GM21447 (cell line): ENCODE results near the gene HNF4A.

Source experiments
- ATAC-seq: cut with Tn5 transposase; IDR thresholded peaks from one replicate; pipeline ENCODE4 v1.9.1; 2021; ENCODE audit not compliant: unreplicated experiment

The HNF4A gene

DNA sequence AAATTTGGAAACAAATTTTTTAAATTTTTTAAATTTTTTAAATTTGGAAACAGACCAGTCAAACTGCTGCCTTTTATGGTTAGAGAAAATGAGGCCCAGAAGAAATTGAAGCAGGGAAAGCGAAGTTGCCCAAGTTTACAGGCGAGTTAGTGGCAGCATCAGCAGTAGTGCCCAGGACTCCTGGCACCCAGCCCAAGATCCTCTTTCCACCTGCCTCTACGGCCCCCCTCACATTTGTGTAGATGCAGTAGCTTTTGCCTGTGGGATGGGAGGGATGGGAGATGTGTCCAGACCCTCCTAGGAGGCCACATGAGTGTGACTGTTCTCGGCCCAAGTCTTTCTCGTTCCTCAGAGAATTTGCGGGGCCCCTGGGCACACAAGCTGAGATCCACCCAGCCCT is 49.8 kb downstream of the HNF4A start:
- no peak for ATAC-seq

DNA sequence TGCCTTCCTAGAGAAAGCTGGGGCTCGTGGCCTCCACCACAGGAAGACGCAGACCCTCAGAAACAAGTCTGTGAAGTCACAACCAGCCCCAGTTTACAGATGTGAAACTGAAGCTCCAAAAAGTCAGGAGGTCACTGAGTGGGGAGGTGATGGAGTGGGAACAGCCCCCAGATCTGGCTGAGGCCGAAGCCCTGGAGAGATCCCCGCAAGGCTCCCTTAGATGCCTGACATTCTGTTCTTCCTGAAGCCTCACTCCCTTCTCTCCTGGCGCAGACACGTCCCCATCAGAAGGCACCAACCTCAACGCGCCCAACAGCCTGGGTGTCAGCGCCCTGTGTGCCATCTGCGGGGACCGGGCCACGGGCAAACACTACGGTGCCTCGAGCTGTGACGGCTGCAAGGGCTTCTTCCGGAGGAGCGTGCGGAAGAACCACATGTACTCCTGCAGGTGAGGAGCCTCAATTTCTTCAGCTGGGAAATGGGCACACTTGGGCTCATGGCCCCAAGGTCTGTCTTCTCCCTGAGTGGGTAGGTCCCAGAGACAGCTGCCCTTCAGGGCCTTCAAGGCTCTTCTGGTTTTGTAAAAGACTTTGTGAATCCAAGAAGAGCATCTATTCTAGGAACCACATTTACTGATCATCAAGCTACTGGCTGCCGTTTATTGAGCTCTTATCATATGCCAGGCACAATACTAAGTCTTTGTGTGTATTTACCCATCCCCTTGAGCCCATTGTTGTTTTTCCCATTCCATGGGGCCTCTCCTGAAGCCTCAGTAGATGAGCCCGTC is 50.5 kb downstream of the HNF4A start:
- no peak for ATAC-seq

DNA sequence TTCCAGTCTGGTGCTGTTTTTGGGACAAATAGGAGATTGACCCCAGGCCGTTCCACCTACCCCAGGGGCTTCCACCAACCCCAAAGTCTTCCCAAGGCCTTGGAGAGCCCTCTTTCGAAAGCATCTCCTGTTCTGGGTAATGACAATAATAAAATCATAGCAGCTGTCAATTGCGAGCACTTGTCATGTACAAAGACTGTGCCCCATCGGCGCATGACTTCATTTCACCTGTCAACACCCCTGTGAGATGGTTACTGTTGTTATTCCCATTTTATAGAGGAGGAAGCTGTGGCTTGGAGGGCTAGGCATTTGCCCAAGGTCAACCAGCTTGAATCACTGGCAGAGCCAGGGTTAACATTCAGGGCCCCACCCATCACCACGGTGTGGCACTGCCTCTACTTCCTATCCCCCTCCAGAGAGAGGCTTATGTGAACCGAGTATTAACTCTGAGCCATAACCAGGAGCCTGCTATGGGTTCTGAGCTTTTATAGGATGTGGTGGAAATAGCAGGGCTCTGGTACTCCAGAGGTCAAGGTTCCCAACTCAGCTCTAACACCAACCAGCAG is 51.2 kb downstream of the HNF4A start:
- ATAC-seq = no peak

DNA sequence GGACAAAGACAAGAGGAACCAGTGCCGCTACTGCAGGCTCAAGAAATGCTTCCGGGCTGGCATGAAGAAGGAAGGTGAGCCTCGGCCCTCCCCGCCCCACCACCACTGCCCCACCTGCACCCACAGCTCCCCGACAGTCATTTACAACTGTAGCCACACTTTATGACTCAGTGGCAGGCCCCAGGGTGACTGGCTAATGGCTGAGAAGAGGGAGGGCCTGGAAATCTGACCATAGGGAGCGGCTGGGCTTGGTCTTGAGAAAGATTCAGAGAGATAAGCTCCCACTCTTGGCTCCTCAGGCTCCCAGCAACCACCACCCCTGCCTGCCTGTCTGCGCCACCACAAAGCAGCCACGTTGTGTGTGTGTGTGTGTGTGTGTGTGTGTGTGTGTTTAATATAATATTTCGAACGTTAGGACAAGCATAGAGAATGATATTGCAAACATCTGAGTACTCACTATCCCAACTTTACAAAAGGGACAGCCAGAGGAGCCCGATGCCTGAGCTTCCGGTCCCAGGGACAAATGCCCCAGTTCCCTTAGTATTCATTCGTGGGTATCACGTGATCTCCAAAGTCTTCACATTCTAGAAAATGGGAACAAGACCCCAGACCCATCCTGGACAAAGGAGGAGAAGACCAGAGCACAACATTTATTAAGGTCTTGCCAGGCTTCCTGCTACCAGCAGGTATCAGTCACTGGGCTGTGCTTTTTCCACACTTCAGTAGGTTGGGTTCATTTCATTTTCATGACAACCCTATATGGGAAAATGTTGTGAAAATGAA is 52.1 kb downstream of the HNF4A start:
- no peak for ATAC-seq

DNA sequence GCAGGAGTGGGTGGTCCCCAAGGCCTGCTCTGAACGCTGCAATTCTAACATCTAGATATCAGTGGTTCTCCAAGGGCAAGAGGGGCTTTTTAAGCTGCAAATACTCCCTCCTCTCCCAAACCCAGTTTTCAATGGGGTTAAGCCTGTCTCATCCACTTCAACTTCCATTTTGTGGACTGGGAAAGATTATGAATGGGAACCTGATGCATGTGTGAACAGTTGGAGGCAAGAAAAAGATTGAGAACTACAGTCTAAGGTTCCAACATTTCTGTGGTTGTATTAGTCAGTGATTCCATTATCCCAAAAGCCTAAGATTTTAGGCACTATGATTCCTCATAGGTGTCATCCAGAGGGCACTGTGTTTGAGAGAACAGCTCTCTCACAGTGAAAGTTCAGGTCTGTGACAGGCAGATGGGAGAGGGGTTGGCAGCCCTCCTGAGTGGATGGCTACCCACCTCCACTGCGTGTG is 53.7 kb downstream of the HNF4A start:
- ATAC-seq = no peak

DNA sequence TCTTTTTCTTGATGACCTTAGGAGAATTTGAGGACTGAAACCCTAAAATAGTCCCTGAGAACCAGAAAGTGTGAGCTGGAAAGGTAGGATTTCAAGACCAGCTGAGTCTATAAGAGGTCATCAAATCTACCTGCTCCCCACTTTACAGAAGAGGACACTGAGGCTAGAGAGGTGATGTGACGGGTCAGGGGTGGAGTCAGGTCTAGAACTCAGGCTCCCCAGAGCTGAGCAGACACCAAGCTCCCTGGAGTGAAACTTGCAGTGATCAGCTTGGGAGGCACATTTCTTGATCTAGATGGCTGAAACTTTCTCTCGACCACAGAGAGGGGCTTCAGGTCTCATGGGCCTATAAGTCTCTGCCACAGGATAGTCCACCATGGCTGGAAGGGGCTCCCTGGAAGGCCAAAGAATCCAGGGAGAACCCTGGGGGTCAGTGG is 55.1 kb downstream of the HNF4A start:
- ATAC-seq = no peak

DNA sequence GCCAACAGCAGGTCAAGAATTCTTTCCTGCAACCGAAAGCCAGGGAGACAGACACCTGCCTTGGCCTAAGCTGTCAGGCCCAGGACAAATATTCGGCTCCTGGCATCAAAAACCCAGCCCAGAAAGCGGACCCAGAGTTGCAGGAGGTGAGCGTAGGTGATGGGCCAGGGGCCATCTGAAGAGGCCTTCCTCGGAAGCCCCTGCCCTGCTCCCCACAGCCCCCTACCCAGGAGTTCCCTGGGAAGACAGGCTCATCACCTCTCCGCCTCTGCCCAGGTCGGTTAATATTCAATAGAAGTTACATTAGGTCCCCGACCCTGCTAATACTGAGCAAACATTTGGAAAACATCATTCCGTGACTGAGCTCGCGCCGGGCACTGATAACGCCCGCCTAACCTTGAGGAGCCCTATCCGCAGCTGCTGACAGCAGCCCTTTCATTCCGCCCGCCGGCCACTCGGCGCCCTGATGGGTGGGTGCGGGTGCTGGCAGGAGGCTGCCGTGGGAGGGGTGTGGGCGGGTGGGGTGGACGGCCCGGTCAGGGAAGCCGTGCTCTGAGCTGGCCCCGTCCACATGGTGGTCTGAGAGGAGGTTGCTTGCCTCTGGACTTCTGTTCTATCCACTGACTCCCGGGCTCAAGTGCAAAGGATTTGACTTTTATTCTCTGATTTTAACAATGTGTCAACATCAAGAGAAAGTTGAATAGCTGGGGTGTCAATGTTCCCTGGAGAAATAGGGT is 55.7 kb downstream of the HNF4A start:
- no peak for ATAC-seq

DNA sequence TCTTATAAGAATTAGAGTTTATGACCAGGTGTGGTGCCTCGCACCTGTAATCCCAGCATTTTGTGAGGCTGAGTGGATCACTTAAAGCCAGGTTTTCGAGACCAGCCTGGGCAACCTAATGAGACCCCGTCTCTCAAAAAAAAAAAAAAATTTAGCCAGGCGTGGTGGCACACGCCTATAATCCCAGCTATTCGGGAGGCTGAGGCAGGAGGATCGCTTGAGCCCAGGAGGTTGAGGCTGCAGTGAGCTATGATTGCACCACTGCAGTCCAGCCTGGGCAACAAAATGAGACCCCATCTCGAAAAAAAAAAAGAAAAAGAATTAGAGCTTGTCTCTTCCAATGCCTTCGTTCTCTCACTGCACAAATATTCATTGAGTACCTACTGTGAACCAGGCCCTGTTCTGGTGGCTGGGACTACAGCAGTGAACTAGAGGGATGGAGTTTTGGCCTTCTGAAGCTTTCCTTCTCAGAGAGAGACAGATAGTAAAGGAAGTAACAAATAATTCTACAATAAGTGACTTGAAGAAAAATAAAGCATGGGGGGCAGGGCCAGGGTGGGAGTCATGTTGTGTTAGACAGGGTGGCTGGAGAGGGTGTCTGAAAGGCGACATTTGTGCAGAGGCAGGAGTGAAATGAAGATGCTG is 56.4 kb downstream of the HNF4A start:
- no peak for ATAC-seq

DNA sequence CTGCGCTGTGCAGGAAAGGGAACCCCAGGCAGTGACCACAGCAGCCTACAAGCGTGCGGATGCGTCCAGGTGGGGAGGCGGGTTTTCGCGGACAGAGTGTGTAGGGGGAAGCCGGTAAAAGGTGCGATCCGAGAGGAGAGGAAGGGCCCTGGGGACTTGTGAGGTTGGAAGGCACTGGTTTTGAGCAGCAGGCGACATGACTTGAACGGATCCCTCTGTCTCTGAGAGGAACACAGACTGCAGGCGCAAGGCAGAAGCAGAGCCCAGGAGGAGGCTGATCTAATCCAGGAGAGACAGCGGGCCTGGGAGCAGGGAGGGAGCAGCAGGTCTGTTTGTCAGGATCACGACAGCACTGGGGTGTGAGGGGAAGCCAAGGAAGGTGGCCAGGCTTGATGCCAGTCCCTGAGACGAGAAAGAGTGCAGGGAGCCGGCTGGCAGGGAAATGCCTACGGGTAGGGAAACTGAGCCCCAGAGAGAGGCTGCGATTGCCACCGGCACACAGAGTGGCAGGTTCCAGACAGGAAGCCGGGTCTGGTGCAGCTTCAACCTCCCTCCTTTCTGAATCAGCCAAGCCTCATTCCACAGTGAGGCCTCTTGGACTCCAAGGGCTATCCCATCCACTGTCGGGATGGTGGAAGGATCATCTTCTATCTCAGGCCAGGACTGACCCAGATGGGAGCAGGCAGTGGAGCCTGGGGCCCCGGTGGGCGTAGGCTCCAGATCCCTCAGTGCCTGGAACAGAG is 57.1 kb downstream of the HNF4A start:
- ATAC-seq = no peak

DNA sequence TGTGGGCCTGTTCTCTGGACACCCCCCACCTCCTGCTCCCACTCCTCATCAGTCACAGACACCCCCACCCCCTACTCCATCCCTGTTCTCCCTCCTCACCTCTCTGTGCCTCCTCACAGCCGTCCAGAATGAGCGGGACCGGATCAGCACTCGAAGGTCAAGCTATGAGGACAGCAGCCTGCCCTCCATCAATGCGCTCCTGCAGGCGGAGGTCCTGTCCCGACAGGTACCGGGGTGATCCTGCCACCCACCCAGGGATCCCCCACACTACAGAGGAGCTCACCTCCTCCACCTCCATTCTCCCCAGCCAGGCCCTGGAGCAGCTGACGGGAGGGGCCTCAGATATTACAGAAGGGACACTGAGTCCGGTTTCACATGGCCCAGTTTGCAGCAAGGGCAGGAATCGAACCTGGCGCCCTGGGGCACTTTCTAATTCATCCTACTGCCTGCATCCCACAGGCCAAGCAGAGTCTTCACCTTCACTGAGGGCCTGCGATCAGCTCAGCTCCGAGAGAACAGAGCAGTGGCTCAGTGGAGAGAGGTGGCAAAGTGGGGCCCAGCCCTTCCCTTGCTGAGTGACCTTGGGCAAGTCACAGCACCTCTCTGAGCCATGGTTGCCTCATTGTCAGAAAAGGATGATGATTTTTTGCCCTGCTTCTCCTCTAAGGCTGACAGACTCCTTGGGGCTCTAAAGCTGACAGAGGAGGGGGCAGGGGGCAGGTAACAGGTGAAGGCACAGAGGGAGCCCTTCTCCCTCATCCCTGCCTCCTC is 58.3 kb downstream of the HNF4A start:
- ATAC-seq = no peak

DNA sequence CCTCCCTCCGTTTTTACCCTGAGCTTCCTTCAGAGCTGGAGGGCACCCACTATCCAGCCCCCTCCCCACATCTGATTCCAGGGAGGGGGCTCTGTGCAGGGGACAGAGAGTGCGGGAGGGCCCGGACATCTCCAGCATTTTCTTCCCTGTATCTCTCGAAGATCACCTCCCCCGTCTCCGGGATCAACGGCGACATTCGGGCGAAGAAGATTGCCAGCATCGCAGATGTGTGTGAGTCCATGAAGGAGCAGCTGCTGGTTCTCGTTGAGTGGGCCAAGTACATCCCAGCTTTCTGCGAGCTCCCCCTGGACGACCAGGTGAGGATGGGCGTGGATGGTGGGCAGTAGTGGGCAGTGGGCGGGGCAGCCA is 58.8 kb downstream of the HNF4A start:
- no peak for ATAC-seq

DNA sequence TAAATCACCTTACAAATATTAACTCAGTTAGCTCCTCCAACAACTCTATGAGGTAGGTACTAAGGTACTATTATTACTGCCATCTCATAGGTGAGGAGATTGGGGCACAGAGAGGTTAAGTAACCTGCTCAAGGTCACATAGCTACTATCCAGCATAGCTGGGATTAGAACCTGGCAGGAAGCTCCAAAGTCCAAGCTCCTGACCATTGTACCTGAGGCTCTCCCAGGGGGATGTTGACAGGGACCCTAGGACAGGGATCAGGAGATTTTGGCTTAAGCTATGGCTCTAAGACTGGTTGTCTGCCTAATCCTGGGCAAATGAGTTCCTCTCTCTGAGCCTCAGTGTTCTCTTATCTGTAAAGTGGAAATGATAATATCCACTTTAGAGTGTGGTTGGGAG is 59.3 kb downstream of the HNF4A start:
- ATAC-seq = no peak

DNA sequence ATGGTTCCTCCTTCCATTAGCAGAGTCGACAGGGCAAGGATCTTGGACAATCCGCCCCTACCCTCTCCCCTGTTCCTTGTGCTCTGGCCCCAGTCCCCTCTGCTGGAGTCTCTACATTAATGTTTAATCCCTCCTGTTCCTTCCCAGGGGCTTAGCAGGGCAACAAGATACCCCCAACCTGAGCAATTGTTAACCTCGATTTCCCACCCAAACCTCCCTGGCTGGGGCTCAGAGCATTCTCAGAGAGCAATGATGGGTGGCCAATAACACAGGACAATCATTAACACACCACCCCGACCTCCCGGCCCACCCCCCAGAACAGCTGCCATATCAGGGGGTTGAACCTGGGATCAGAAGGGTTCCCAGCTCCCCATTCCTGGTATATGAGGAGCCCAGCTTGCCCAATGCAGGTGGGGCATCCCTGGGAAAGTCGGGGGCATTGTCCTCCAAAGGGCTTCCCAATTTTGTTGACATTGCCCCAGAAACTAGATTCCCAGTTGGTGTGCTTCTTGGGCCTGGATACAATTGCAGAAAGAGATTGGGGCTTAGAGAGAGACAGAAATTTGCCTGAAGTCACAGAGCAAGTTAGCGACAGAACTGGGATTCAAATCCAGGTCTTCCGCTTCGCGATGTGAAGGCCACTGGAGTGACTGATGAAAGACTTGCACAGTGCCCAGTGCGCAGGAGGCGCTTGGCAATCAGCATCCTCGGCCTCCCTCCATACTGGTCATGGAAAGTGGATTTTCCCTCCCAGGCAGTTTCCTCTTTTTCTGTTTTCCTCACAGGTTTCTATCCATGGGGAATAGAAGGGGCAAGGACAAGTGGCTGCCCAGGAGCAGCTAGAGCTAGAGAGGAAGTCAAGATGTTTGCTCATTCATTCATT is 60.6 kb downstream of the HNF4A start:
- ATAC-seq = no peak

DNA sequence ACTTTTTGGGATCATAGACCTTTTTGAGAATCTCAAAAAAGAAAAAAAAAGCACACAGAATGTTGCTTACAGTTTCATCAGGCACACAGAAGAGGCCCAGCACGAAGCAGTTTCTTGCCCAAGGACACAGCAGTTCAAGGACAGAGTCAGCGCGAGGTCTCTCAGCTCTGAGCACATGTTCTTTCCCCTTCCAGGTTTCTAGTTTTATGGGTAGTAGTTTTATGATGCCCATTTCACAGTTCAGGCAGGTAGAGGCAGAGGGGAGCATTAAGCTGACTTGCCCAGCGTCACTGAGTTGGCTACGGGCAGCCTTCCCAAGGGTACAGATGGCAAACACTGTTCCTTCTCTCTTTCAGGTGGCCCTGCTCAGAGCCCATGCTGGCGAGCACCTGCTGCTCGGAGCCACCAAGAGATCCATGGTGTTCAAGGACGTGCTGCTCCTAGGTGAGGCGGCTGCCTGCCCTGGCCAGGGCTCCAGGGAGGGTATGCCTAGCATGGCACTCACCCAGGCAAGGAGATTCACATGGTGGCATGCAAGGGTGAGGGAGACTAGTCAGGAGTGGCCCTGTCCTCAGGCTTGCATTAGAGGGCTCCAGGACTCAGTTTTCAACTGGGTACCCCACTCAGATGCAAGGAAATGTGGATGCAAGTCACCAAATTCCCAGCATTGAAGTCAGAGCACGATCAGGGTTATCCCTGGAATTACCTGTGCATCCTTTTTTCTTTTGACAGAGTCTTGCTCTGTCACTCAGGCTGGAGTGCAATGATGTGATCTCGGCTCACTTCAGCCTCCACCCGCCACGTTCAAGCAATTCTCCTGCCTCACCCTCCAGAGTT is 62.8 kb downstream of the HNF4A start:
- no peak for ATAC-seq

DNA sequence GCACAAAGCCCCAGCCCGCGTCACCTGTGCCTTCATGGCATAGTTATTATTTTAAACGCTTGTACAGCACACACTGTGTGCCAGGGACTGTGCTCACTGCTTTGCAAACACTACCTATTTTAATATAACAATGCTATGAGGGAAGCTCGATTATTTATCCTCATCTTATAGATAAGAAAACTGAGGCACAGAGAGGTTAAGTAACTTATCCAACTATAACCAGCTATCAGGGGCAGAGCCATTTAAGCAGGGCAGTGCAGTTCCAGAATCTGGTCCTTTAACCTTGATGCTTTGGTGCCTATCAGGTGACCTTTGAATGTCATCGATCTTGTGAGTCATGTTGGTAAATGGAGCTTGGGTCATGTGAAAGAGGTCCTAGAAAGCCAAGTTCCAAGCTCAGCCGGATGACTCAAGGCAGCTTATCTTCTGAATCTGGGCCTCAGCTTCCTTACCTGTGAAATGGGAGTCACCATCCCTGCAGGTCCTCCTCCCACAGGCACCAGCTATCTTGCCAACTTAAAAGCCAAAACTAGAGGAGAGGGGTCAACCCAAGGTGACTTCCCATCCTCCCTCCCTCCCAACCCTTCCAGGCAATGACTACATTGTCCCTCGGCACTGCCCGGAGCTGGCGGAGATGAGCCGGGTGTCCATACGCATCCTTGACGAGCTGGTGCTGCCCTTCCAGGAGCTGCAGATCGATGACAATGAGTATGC is 63.8 kb downstream of the HNF4A start:
- no peak for ATAC-seq

DNA sequence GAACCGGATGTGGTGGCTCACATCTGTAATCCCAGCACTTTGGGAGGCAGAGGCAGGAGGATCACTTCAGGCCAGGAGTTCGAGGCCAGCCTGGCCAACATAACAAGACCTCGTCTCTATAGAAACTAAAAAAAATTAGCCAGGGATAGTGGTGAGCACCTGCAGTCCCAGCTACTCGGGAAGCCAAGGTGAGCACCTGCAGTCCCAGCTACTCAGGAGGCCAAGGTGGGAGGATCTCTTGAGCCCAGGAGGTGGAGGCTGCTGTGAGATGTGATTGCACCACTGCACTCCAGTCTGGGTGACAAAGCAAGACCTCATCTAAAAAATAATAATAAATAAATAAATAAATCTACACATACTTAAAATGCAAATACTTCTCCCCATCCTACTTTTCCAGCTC is 65.0 kb downstream of the HNF4A start:
- no peak for ATAC-seq

DNA sequence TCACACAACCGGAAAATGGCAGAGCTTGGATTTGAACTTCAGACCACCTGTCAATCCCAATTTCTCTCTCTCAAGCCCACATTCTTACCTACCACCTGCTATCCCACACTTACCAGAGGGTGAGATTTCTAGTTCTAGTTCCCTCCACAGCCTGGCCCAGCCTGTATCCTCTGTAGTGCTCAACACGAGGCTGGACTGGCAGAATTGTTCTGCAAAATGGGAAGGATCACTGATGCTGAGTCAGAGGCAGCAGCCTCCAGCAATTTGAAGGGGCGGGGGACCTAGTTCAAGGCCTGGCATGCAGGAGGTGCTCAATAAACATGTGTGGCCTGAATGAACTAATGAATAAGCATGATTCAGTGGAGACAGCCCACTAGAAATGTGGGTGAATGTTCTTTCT is 66.6 kb downstream of the HNF4A start:
- no peak for ATAC-seq
